Neuron (in vitro differentiated cells): ENCODE data around the gene DDX50.
A peak's percentile ranks its signal among the peaks of the same experiment; 100 is the strongest.
"Not testable (repeated sequence)": the region's sequence is repeated elsewhere in the genome, so short reads cannot be mapped to it uniquely, and the experiment has no call there.

Experiments used
- H2AFZ ChIP-seq: one replicate; pipeline ENCODE4 v1.6.1; 2013; ENCODE audit warnings: low read depth, mild to moderate bottlenecking, inconsistent platforms, low read length, moderate library complexity
- H3K27me3 ChIP-seq: one replicate; pipeline ENCODE4 v1.6.1; 2013; ENCODE audit warnings: low read length; ENCODE audit not compliant: insufficient read depth
- H3K36me3 ChIP-seq: one replicate; pipeline ENCODE4 v1.6.1; 2013; ENCODE audit warnings: low read length; ENCODE audit not compliant: insufficient read depth
- H3K4me1 ChIP-seq: one replicate; pipeline ENCODE4 v1.6.1; 2013; ENCODE audit warnings: low read length; ENCODE audit not compliant: insufficient read depth
- H3K4me3 ChIP-seq: 2 replicates; pipeline ENCODE4 v1.5.1; 2013; ENCODE audit warnings: mild to moderate bottlenecking, low read length, moderate library complexity
- H3K9me3 ChIP-seq: one replicate; pipeline ENCODE4 v1.6.1; 2013; ENCODE audit warnings: low read length

The DDX50 gene

DNA sequence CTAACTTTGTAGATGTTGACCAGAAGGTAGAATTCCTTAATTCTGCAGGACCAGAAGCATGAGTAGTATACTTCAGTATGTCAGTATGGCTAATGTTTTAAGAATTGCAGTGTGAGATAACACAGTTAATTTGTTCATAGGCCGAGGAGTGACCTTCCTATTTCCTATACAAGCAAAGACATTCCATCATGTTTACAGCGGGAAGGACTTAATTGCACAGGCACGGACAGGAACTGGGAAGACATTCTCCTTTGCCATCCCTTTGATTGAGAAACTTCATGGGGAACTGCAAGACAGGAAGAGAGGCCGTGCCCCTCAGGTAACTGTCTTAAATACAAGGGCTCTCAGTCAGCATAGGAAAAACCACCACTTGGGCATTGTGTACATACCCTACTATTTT, 62.0 kb downstream of the DDX50 start:
- Histone ChIP-seq H2AFZ (no peak overlapping the region), H3K27me3 (no peaks in the 10 kb centered on the region), H3K9me3 (no peaks in the 10 kb centered on the region), H3K36me3 (peaks cover 71% of the 10 kb centered on the region), H3K4me3 (no peak overlapping the region), H3K4me1 (no peaks in the 10 kb centered on the region)

DNA sequence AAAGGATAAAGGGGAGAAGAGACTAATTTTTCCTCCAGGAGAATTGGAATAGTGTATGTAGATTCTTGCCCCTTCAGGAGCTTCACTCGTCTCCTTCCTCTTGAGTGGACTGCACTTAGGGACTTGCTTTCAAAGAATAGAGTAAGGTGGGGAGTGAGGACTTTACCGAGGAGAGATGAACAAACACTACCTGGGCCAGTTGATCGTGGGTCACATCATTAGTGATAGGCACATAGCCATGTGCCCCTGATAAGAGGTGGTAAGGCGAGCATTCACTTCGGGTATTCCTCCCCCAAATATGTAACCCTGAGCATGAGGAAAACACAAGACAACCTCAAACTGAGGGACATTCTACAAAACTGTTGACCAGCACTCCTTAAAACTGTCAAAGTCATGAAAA, 72.9 kb downstream of the DDX50 start:
- no peak overlapping the region for H2AFZ ChIP-seq
- peaks cover 88% of the 10 kb centered on the region for H3K36me3 ChIP-seq
- no peak overlapping the region for H3K4me3 ChIP-seq
- no peaks in the 10 kb centered on the region for H3K9me3 ChIP-seq
- no peaks in the 10 kb centered on the region for H3K27me3 ChIP-seq
- H3K4me1 ChIP-seq, result no peaks in the 10 kb centered on the region

DNA sequence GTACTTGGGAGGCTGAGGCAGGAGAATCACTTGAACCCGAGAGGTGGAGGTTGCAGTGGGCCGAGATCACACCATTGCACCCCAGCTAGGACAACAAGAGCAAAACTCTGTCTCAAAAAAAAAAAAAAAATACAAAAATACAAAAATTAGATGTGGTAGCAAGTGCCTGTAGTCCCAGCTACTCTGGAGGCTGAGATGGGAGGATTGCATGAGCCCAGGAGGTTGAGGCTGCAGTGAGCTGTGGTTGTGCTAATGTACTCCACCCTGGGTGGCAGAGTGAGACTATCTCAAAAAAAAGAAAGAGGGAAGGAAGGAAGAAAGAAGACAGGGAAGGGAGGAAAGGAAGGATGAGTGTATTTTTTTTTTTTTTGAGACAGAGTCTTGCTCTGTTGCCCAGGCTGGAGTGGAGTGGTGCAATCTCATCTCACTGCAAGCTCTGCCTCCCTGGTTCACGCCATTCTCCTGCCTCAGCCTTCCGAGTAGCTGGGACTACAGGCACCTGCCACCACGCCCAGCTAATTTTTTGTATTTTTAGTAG, 74.9 kb downstream of the DDX50 start:
- not testable (repeated sequence) for H3K4me3 ChIP-seq, H2AFZ ChIP-seq, H3K4me1 ChIP-seq, H3K27me3 ChIP-seq, H3K9me3 ChIP-seq
- peaks cover 86% of the 10 kb centered on the region for H3K36me3 ChIP-seq

DNA sequence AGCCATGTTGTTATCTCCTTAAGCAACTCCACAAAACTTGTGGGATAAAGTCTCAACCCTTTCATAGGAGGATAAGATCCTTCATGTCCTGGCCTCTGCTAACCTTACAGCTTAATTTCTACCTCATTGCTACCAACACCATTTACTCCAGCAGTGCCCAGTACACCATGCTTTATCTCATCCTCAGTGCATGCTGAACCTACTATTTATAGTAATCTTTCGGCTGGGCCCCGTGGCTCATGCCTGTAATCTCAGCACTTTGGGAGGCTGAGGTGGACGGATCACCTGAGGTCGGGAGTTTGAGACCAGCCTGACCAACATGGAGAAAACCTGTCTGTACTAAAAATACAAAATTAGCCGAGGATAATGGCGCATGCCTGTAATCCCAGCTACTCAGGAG, 78.6 kb downstream of the DDX50 start:
- H3K4me3 ChIP-seq, result not testable (repeated sequence)
- H3K36me3 ChIP-seq, result peaks cover 81% of the 10 kb centered on the region

DNA sequence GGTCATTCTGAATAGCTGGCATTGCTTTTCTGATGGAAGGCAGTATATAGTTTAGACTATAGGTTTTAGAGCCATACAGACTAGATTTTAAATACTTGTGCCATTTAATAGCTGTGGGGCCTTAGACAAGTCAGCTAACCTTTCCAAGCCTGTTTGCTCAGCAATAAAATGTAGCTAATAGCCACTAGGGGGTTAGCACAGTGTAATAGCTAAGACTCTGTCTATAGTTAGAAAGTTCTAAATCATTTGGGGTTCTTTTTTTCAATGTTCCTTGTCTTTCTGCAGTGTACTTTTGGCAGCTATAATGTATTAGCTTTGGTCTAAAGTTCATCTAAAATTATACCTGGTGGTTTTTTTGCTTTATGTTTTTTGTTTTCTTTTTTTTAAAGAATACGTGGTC, 80.0 kb downstream of the DDX50 start:
- no peaks in the 10 kb centered on the region for H3K27me3 ChIP-seq
- no peaks in the 10 kb centered on the region for H3K9me3 ChIP-seq
- H3K4me3 ChIP-seq, result no peak overlapping the region
- H3K4me1 ChIP-seq, result no peaks in the 10 kb centered on the region
- peaks cover 74% of the 10 kb centered on the region for H3K36me3 ChIP-seq
- H2AFZ ChIP-seq, result no peak overlapping the region

More for the DNA sequence above, 78.6 kb downstream of the DDX50 start:
- H3K27me3 ChIP-seq, H2AFZ ChIP-seq, H3K4me1 ChIP-seq, H3K9me3 ChIP-seq: not testable (repeated sequence)

DNA sequence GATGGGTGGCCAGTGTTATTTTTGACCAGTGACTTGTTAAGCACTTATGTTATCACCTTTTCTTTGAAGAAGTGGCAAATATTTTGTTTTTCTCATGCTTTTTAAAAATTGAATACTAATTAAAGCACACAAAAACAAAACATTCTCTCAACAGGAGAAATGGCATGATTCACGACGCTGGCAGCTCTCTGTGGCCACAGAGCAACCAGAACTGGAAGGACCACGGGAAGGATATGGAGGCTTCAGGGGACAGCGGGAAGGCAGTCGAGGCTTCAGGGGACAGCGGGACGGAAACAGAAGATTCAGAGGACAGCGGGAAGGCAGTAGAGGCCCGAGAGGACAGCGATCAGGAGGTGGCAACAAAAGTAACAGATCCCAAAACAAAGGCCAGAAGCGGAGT, 81.3 kb downstream of the DDX50 start:
- H2AFZ ChIP-seq, result no peak overlapping the region
- H3K4me1 ChIP-seq, result no peaks in the 10 kb centered on the region
- H3K4me3 ChIP-seq, result no peak overlapping the region
- no peaks in the 10 kb centered on the region for H3K9me3 ChIP-seq
- H3K27me3 ChIP-seq, result no peaks in the 10 kb centered on the region
- peaks cover 64% of the 10 kb centered on the region for H3K36me3 ChIP-seq

DNA sequence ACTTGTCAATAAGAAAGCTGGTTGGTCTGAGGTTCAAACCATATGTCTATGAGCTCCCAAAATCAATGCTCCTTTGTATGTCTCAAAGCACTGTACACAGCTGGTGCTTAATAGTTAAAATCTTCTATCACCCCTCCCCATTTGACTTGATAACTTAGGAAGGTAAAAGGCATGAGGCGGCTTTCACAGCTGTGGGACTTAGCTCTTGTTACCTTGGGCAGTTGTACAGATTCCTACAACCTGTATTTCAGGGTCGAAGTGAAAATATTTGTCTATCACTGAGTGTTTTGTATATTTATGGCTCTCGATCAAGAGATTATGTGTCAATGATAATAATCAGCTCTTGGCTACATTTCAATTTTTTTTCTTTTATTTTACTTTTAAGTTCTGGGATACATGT, 86.5 kb downstream of the DDX50 start:
- Histone ChIP-seq H3K36me3 (peaks cover 29% of the 10 kb centered on the region), H3K4me1 (peaks cover 14% of the 10 kb centered on the region), H3K27me3 (no peaks in the 10 kb centered on the region), H3K9me3 (no peaks in the 10 kb centered on the region), H2AFZ (no peak overlapping the region), H3K4me3 (no peak overlapping the region)

DNA sequence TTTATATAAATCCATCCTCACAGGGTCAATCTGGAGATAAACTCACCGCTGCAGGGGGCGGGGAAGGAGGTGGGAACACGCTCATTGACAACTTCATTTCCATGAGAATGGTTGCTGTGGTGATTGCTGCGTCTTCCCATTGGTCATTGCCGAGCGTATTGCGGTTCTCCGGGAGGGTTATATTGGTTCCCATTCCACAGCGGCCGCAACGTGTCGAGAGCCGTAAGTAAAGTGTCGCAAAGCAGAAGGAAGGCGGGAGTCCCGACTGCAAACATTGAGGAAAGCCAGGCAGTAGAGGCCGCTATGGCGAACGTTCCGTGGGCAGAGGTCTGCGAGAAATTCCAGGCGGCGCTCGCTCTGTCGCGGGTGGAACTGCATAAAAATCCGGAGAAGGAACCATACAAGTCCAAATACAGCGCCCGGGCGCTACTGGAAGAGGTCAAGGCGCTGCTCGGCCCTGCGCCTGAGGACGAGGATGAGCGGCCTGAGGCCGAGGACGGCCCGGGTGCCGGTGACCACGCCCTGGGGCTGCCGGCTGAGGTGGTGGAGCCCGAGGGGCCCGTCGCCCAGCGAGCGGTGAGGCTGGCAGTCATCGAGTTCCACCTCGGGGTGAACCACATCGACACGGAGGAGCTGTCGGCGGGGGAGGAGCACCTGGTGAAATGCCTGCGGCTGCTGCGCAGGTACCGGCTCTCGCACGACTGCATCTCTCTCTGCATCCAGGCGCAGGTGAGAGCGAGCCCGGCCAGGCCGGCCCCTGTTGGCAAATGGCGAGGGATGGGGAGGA, 87.6 kb downstream of the DDX50 start, which contains the start of gene KIFBP:
TSS of gene KIFBP (plus strand) at position 274 of the 787 bp plus-strand sequence. CDS start at position 304, 30 bp downstream.
- H3K9me3 ChIP-seq, result no peaks in the 10 kb centered on the region
- no peaks in the 10 kb centered on the region for H3K27me3 ChIP-seq
- H3K36me3 ChIP-seq, result peaks cover 24% of the 10 kb centered on the region
- peak within 1 kb of the TSS; percentile 81 for H3K4me3 ChIP-seq
- peaks cover 15% of the 10 kb centered on the region for H3K4me1 ChIP-seq
- peak within 1 kb of the TSS; percentile 64 for H2AFZ ChIP-seq

DNA sequence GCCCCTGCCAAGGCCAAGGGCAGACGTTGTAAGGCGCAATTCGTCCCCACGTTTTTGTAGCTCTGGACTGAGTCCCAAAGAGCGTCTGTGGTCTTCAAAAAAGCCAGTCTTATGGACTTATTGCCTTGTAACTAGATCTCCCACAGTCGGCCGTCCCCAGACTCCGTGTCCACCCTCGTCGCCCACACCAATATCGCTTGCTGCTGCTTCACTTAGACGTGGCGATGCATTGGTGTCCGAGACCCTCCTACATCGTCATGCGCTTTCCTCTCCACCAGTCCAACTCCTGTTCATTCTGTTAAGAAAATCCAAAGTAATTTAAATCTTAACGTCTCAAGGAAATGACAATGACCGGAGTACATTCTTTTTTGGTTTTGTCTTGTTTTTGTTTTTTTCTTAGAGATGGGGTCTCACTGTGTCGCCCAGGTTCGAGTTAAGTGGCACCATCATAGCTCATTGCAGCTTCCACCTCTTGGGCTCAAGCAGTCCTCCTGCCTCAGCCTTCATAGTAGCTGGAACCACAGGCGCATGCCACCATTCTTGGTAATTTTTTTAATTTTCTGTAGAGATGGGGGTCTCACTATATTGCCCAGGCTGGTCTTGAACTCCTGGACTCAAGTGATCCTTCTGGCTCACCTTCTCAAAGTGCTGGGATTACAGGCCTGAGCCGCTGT, 88.3 kb downstream of the DDX50 start:
- peak overlapping the region; percentile 64 for H2AFZ ChIP-seq
- peaks cover 17% of the 10 kb centered on the region for H3K36me3 ChIP-seq
- no peaks in the 10 kb centered on the region for H3K9me3 ChIP-seq
- H3K4me3 ChIP-seq, result peak overlapping the region; percentile 81
- H3K4me1 ChIP-seq, result peaks cover 15% of the 10 kb centered on the region
- H3K27me3 ChIP-seq, result no peaks in the 10 kb centered on the region

DNA sequence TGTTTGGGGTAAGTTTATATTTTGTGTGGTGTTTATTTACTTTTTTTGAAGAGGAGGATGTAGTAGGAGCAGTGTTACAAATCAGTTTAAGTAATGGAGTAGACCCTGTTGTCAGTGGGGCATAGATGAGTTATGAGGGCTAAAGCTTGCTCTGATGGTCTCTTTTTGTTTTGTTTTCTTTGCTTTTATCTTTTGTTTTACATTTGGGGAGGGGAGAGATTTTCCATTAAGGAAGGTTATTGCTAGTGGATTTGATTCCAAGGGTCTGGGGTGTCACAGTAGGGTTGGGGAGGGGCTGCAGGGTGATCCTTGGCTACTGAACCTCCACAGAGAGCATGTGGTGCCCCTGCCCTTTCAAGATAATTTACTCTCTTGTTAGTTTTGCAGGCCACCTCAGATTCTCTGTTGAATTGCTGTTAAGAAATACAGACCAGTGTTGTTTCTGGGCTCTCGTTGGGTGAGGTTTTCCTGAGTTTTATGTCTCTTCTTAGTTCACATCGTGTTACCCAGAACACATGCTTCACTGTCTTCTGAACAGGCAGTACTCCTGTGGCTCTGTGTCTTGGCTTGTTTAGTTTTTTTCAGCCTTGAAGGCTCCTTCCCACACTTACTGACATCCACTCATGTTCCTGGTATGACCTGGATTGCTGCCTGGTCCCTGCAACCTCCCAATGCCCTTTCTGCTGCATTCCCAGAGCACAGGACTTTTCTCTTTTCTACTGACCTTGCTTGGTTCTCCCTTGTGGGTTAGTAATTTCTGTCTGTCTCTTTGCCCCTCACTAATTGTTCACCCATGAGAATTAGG, 91.7 kb downstream of the DDX50 start:
- no peaks in the 10 kb centered on the region for H3K9me3 ChIP-seq
- no peak overlapping the region for H2AFZ ChIP-seq
- peaks cover 15% of the 10 kb centered on the region for H3K4me1 ChIP-seq
- H3K4me3 ChIP-seq, result no peak overlapping the region
- no peaks in the 10 kb centered on the region for H3K27me3 ChIP-seq
- peaks cover 11% of the 10 kb centered on the region for H3K36me3 ChIP-seq
